Stimulated activated naive CD4-positive, alpha-beta T cell (primary cell): ENCODE results near the gene PRKCB.

Experiments
- DNase-seq, 6 experiments: peaks; one replicate each; lab custom pipeline; 2025; lab: John Stamatoyannopoulos, UW

The PRKCB gene

DNA sequence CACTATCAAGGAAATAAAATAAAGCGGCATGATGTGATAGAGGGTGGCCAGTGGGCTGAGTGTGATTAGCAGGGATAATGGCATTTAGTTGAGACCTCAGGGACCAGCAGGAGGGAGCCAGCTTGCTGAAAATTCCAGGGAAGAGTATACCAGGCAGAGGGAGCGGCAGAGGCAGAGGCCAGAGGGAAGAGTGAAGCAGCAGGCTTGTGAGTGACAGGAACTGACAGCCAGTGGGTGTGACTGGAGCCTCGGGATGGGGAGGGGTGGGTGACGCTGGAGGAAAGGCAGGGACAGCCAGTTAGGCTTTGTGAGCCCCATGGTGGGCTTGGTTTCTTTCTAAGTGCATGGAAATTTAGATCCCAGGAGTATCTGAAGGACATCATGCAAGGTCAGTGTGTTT lies 210.7 kb downstream of the PRKCB start:
- DNase-seq = no peak

DNA sequence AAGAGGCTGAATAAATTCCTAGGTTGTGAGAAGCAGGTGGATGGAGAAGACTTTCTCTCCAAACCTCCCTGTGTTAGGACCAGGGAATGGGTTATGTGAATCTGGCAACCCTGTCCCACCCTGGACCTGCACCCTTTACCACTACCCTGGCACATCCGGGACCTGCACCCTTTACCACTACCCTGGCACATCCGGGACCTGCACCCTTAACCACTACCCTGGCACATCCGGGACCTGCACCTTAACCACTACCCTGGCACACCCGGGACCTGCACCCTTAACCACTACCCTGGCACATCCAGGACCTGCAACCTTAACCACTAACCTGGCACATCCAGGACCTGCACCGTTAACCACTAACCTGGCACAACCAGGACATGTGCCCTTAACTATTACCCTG lies 213.3 kb downstream of the PRKCB start:
- no peak for DNase-seq

DNA sequence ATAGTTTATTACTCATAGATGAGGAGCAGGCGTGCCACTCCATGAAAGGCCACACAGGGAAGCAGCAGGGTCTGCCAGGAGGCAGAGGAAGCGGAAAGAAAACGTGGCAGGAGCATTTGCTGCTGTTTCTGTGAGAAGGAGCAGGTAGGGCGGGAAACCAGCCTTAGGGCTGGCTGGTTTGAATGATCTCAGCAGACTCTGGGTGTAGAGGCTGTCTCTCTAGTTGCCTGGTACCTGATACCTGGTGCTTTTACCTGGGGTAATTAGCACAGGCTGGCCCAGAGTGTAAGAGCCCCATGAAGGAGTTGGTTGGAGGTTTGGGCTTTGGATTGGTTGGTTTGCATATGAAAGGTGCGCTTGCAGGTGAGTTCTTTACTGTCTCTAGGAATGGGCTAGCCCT lies 215.3 kb downstream of the PRKCB start:
- no peak for DNase-seq

DNA sequence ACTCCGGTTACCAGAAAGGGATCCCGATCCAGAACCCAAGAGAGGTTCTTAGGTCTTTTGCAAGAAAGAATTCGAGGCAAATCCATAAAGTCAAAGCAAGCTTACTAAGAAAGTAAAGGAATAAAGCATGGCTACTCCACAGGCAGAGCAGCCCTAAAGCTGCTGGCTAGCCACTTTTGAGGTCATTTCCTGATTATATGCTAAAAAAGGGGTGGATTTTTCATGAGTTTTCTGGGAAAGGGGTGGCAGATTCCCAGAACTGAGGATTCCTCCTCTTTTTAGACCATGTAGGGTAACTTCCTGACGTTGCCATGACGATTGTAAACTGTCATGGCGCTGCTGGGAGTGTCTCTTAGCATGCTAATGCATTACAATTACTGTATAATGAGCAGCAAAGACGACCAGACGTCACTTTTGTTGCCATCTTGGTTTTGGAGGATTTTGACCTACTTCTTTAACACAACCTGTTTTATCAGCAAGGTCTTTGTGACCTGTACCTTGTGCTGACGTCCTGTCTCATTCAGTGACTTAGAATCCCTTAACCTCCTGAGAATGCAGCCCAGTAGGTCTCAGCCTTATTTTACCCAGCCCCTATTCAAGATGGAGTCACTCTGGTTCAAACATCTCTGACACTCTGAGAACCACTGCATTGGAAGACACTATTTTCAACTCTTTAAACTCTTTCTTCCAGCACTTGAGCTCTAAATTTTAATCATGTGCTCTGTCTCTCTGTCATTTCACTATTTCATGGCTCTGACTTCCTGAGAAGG lies 216.7 kb downstream of the PRKCB start:
- no peak for DNase-seq

DNA sequence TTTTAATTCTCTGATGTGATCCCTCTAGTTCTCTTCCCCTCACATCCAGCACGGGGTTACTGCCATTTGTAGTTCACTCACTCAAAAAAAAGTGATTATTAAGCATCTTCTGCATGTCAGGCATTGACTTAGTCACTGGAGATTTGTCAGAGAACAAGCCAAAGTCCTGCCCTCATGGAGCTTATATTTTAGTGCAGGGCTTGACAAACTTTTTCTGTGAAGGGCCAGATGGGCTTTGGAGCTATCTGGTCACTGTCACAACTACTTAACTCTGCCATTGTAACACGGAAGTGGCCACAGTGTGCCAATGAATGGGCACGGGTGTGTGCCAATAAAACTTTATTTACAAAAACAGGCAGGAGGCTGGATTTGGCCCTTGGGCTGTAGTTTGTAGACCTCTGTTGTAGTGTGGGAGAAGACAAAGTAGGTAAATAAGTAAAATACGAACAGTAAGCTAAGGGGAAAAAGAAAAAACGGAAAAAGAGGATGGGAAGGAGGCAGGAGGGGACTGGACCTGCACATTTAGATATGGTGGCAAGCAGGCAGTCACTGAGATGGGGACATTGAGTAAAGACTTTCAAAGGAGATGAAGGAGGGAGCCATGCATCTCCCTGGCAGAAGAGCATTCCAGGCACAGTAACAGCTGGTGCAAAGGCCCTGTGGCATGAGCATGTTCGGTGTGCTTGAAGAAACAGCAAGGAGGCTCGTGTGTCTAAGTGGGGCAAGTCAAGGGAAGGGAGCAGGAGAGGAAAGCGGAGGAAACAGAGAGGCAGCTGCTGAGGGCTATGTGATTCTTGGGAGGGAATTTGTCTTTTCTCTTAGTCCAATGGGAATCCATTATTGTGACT lies 217.5 kb downstream of the PRKCB start:
- no peak for DNase-seq

DNA sequence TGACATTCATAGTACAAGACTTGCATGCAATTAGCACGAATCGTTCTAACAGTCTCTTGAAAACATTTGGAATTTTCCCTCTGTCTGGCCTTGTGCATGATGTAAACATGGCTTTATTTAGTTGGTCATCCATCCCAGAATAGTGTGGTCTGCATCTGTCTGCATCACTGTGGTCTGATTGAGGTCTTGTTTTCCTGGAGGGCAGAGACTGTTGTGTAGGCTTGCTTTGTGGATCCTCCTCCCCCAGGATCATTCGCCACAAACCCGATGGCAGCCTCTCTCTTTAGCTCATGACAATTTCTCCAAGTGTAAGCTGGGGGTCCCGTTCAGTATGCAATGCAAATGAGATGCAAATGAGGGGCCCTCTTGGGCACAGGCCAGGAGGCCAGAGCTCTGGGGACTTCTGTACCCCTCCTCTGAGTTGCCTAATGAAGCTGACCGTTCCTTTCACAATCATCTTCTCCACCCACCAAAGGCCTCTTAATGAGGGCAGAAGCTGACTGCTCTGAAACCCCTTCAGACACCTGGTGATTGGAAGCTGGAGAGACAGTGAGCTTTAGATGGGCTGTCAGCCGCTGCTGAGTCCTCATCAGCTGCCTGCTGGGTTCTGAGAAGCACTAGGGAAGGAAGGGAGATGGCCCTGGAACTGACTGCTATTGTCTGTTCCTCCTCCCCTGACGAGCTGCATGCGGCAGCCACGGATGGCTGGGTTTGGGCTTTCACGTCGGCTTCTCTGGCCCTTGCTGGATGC lies 219.1 kb downstream of the PRKCB start:
- DNase-seq = no peak

DNA sequence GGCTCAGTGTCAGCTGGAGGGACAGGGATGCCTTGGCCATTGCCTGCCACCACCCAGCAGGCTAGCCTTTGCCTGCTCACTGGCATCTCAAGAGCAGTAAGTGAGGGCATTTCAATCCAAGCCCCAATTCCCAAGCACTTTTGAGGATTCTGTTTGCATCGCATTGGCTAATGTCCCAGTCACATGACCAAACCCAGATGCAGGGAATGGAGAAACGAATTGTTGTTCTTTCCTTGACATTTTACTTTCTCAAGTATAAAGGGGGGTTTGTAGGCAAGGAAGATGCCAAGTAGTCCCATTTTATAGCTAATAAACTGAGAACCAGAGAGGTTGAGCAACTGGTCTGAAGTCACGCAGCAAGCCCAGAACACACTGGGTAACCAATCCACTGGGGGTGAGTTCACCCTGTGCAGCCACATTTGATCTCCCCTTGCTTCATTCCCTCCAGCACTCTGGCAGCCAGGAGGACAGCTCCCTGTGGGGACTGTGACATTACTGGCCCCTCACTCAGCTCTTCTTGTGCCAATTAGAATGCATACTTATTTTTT lies 226.6 kb downstream of the PRKCB start:
- no peak for DNase-seq

DNA sequence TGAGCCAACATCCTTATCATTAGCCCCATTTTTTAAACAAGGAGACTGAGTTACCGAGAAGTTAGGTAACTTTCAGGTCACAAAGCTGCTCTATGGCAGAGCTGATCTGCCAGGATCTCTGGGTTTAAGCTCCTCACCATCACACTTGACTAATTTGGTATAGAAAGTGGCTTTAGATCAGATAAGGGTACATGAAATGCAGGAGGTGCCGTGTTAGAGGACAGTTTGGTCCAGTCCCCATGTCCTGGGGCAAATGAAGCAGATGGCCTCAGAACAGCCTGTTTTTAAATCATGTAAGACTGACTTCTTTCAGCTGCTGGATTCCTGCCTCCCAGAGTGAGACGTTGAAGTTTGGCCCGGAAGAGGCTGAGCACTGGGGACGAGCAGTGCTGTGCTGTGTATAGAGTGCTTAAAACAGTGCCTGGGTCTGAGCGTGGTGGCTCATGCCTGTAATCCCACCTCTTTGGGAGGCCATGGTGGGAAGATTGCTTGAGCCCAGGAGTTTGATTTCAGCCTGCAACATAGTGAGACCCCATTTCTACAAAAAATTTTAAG lies 233.3 kb downstream of the PRKCB start:
- no peak for DNase-seq

DNA sequence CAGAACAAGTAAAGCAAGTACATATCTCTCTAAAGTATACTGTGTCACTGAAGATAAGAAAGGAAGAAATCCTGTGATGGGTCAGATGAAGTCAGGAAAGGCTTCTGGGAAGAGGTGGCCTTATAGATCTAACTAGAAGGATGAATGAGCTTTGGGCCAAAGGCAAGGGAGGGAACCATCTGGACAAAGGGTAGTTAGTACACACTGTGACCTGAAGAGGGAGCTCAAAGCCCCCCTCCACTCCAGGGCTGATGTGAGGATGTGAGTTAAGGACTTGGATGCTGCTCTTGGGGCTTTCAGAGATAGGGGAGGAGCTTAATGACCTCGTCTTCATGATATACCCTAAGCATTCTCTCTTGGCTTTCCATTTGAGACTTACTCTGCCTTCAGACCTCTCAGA lies 235.1 kb downstream of the PRKCB start:
- peak in 1 of 6 experiments; percentile 4 for DNase-seq

DNA sequence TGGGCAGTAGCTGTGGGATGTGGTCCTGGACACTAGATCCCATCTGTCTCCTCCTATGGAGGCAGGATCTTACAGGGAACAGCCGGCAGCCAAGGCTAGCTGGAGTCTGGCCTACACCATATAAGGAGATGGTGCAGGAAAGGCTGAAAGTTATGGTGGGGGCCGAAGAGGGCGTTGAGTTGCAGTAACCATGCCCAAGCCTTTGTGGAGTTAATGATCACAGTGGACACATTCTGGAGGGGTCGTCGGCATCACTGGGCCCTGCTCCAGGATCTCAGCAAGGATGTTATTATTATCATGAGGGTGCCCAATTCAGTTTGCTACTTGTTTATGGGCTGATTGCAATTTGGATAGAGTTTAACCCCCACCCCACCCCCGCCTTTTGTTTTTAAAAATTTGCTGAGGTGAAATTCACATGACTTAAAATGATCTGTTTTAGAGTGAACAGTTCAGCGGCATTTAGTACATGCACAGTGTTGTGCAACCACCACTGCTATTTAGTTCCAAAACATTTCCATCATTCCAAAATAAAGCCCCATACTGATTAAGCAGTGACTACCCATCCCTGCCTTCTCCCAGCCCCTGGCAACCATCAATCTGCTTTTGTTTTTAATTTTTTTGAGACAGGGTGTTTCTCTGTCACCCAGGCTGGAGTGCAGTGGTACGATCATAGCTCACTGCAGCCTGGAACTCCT lies 236.0 kb downstream of the PRKCB start:
- DNase-seq = no peak

DNA sequence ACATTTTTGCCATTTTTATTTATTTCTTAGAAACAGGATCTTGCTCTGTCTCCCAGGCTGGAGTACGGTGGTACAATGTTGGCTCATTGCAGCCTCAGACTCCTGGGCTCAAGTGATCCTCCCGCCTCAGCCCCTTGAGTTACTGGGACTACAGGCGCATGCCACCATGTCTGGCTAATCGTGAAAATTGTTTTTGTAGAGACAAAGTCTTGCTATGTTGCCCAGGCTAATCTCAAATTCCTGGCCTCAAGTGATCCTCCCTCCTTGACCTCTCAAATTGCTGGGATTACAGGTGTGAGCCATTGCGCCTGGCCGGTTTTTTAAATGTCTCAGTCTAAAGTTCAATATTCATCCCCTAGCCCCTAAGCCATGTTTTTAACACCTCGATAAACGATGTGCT lies 237.5 kb downstream of the PRKCB start:
- DNase-seq = no peak

DNA sequence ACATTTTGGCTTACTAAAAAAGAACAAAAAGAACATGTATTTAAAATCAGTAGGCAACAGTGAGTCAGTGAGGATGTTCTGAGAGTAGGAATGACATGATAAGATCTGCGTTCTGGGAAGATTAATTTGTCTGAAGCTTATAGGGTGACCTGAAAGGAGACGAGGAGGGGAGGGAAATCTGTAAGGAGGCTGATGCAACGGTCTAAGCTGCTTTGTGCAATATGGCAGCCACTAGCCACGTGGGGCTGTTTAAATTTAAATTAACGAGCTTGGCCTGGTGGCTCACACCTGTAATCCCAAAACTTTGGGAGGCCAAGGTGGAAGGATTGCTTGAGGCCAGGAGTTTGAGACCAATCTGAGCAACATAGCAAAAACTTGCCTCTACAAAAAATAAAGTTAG lies 238.8 kb downstream of the PRKCB start:
- DNase-seq = no peak

DNA sequence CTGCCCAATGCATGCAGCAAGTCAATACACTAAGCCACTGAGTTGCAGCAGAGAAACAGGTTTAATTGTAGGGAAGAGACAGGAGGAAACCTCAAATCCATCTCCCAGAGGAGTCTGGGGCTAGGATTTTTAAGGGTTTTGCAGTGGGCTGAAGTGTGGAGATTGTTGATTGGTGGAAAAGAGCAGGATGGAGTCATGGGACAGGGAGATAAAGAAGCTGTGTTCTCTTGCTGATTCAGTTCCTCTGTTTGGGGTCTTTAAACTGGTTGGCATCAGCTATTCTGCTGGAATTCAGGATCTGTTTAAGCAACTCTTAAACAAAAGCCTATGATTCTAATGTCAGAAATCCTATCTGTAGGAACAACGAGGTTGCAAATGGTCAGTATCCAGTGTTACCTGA lies 239.5 kb downstream of the PRKCB start:
- no peak for DNase-seq

DNA sequence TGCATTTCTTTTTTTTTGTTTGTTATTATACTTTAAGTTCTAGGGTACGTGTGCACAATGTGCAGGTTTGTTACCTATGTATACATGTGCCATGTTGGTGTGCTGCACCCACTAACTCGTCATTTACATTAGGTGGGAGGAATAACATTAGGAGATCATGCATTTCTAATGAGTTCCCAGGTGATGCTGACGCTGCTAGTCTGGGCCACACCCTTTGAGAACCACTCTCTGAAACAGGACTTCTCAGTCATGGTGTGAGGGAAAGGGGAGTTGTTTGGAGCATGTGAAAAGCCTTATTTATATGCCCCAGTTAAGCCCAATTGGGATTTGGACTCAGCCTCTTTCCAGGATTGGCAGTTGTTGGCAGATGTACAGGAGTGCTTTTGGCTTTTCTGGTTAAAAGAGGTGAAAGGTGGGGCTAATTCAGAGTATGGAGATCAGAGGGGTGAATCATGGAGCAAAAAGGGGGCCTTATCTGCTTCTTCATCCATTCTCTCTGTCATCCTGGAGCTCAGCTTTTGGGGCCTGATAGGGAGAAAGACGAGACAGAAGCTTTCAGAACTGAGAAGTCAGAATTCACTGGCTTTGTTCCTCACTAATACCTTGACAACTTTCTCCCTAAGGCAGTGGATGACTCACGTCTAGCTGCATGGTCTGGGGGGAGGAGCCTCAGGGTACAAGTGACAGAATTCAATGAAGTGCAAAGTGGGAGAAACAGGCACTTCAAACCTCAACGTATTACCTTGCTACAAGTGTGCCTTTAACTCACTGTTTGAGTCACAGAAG lies 240.3 kb downstream of the PRKCB start:
- DNase-seq = no peak

DNA sequence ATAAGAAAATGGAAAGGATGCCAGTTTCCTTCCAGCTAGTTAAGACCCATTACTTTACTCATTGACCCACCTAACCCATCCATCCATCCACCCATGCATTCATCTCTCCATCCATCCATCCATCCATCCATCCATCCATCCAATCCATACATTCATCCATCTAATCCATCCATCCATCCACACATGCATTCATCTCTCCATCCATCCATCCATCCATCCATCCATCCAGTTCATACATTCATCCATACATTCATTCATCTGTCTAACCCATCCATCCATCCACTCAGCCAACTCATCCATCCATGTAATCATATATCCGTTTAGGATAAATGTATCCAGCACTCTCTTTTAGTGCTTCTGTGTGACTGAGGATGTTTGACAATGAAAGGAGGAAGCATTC lies 241.5 kb downstream of the PRKCB start:
- no peak for DNase-seq

DNA sequence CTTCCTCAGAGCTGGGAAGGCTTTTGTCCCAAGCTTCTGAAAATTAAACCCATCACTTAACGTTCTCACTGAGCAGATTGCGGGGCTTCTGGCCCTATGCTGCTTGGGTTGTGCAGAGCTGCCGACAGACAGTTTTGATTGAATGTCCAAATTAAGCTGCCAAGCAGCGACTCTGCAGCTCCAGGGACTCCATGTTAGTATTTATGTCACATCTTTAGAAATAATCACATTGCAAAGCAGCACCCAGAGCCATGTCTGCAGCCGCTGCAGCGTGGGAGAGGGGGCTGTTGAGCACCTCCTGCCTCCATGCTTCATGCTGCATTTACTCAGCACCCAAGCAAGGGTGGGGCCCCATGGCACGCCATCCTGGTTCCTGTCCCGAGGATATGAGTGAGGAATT lies 242.2 kb downstream of the PRKCB start:
- DNase-seq = no peak

DNA sequence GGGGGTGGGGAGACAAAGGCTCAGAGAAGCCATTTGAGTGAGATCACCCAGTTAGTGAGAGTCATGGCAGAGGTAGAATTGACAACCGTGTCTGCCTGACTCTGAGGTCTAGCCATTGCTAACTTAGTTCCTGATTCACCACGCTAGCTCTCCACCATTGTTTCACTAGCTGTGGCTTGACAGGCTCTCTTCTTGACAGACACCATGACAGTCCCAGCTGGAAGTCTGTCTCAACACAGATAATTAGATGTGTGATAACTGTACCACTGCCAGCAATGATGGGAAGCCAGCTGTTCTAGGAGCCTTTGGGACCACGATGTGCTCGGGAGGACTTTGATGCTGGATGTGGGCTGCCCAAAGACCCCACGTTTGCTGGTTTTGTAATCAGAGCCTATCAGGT lies 249.9 kb downstream of the PRKCB start:
- DNase-seq = no peak

DNA sequence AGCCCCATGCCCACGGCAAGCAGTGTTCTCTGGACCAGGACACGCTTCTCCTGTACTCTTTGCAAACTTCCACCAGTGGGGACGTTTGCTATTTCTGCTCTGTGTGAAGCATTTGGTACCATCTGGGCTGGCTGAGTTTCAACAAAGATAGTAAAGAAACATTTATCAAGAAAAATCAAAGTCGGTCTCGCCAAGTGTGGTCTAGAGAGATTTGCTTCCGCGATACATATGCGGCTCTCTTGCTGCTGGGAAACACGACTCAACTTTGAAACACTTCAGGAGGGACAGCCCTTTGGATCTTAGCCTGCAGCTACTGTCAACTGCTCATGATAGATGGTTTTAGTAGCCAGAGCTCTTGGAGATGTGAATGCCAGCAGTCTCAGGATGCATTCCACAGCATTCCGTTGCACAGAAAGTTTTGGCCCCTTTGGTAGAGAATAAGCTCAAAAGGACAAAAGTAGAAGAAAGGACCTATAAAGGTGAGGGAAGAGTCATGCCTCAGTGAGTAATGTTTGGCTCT lies 252.2 kb downstream of the PRKCB start:
- no peak for DNase-seq

DNA sequence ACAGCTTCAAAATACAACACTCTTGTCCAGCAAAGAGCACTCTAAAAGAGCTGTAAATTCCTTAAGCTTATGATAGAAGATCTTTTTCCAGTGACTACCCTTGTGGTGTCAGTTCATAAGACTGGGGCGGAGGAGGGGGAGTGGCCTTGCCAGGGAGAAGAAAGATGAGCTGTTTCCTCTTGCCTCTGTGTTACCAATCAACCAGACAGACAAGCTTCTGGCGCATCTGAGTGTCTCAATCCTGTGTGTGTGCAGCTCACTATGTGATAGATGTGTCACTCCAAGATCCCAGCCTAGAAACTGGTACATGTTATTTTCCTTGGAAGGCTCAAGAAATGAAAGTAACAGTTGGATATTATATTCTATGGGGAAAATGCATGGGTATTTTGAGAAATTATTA lies 253.0 kb downstream of the PRKCB start:
- DNase-seq = no peak

DNA sequence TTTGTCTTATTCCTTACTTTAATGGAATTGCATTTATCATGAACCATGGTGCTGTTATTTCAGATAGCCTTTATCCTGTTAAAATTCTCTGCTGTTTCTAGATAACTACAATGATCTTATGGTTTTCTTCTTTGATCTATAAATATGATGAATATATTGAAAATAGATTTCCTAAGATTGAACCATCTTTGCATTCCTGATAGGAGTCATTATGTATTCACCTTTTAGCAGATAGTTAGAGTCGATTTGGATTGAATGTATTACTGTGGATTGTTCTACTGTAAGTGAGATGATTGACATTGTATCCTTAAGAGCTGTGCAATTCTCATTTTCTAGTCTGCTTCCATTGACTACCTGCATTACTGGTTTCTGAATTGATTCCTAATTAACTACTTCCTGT lies 255.3 kb downstream of the PRKCB start:
- no peak for DNase-seq

DNA sequence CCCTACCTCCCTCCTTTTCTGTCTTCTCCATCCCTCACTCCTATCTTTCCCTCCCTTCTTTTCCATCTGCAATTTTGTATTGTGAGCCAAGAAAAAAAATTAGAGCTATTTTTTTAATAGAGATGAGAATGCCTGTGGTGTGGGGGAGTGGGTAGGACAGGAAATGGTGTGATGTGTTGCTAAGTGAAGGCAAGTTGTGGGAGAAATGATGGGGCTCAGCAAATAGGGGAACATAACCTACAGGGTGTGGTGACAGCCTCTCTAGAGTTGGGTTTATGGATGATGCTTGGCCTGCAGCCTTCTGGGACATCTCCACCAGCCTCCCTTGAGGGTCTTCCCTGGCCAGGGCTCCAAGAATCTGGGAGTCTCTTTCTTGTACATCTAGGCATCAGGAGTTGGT lies 257.3 kb downstream of the PRKCB start:
- no peak for DNase-seq
